Measurements from ENCODE around the gene RNF144A.

GRCh38 chr2:7014174-7014640, 97.0 kb downstream of the RNF144A start:
- TF ChIP-seq CTCF (conservative IDR thresholded peaks at IDR 0.05; ENCODE audit: low read length), result peak; percentile 86
- no peak for TF ChIP-seq EZH2phosphoT487 (IDR thresholded peaks at IDR 0.05; ENCODE audit: borderline replicate concordance)
